EH (cell line): Measurements from ENCODE around the gene UIMC1.
"Not testable (repeated sequence)": the region's sequence is repeated elsewhere in the genome, so short reads cannot be mapped to it uniquely, and the experiment has no call there.

ENCODE experiments used
- DNase-seq: peaks from one replicate; pipeline ENCODE4 v3.0.0-alpha.2; 2015; ENCODE audit warnings: low read depth

UIMC1 gene

DNA sequence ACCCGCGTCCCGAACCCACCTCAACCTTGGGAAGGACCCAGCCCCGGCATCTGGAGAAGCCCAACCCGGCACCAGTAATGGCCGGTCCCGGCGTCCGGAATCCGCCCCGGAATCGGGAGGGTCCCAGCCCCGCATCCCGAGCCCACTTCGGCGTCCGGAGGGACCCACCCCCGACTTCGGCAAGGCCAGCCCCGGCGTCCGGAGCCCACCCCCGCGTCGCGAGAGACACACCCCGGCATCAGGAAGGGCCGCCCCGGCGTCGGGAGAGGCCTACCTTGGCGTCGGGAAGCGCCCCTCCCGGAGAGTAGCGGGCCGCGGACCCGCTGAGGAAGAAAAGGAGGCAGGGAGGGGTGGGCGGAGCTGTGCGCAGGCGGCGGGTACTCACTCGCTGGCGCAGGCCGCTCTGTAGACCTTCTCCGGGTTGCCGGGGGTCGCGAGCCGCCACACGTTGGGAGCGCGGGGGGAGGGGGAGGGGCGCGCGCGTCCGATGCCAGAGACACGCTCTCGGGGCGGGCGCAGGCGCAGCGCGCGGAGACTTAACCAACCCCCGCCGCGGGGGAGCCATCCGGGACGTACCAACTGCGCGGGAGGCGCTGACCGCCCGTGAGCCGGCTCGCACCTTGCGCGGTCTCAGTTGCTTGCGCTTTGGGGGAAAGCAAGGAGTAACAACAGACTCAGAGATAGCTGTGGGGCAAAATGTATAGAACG lies at the start of gene UIMC1:
Gene UIMC1 (minus strand): TSS at position 515 of the 708 bp plus-strand sequence. CDS start 24,164 bp downstream, outside the sequence.
- DNase-seq, result peak; percentile 87

DNA sequence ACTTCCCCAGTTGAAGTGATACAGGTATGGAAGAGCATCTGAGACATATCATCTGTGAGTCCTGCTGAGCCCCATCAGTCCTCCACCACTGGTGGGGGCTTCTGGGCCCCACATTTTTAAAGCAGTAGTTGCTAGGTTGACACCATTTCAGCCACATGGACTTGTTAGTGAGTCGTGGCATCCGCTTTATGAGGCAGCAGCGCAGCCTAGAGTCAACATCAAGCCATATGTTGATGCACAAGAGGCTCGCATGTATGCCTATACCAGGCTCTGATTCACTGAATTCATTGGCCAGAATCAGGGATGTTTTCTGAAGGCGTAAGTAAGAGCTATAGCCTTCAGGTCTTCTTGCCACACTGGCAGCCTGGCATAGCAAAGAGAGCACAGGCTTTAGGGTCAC lies 42.7 kb upstream of the UIMC1 start:
- no peak for DNase-seq

DNA sequence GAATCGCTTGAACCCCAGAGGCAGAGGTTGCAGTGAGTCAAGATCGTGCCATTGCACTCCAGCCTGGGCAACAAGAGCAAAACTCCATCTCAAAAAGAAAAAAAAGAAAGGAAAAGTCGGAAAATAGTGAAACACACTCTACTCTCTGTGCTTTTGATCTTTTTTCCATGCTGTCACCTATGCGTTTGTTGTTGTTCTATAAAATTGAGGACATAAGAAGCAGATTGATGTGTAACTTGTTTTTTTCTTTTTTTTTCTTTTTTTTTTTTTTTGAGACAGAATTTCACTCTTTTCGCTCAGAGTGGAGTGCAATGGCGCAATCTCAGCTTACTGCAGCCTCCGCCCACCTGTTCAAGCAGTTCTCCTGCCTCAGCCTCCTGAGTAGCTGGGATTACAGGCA lies 42.0 kb upstream of the UIMC1 start:
- DNase-seq, result not testable (repeated sequence)

DNA sequence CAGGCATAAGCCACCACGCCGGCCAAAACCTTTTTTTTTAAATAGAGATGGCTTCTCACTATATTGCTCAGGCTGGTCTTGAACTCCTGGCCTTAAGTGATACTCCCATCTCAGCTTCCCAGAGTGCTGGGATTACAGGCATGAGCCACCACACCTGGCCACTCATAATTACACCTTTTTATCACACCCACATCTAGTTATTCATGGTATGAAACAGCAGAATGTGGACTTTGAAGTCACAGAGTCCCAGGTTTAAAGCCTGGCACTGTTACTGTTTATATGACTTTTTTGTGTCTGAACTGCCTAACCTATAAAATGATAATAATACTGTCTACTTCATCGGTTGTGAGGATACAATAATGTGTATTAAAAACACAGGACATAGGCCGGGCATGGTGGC lies 39.1 kb upstream of the UIMC1 start:
- no peak for DNase-seq

DNA sequence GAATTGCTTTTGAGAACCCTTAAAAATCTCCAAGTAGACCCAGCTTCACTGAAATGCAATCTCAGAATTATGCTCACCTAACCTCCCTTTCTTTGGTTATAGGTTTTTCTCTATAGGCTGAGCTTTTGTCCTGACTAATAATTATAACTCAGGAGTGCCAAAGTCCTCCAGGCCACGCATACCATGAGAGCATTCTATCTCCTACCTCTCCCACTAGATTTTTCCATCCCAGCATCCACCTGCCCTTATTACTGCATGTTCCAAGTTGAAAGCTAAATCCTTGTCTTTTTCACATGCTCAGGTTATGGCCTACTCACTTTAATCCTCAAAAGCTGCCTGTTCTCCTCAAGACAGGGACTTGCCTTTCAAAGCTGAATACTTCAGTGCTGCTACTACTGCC lies 38.1 kb upstream of the UIMC1 start:
- no peak for DNase-seq

DNA sequence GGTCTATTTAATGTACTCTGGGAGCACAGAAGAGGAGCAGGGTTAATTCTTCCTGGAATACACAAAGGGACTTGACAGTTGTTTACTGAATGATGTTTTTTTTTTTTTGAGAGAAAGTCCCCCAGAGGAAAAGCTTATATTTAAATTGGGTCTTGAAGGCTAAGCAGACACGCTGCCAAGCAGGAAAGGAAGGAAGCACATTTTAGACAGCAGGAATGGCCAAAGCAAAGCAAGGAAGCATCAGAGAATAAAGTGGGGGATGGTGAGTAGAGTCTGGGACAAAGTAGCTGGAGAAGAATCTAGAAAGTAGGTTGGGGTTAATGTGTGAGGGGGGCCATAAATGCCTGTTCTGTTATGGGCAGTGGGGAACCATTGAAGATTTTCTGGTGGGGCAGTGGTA lies 37.4 kb upstream of the UIMC1 start:
- no peak for DNase-seq

DNA sequence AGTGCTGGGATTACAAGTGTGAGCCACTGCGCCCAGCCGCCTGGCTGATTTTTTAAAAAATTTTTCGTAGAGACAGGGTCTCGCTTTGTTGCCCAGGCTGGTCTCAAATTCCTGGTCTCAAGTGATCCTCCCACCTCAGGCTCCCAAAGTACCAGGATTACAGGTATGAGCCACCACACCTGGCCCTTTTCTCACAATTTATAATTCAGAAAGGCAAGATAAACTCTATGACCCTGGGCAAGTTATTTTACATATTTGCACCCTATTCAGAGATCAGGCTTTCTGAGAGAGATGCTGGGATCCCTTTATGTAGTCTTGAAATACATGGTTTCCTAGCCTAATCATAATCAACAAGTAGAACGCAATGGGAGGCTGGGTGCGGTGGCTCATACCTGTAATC lies 36.5 kb upstream of the UIMC1 start:
- no peak for DNase-seq

DNA sequence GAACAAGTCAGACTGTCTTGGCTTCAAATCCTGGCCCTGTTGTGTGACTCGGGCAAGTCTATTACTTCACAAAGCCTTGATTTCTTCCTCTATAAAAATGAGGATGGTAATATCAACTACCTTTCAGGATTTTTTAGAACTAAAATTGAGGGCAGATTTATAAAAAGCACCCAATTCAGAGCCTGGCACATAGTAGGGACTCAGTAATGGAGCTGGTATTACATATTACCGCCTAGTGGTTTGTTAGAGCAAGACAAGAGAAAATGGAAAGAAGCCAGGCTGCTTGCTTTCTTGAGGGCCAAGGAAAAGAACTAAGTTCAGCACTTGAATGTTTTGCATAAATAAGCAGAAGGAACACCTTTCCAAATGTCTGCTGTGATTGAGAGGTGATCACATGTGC lies 35.4 kb upstream of the UIMC1 start:
- no peak for DNase-seq

DNA sequence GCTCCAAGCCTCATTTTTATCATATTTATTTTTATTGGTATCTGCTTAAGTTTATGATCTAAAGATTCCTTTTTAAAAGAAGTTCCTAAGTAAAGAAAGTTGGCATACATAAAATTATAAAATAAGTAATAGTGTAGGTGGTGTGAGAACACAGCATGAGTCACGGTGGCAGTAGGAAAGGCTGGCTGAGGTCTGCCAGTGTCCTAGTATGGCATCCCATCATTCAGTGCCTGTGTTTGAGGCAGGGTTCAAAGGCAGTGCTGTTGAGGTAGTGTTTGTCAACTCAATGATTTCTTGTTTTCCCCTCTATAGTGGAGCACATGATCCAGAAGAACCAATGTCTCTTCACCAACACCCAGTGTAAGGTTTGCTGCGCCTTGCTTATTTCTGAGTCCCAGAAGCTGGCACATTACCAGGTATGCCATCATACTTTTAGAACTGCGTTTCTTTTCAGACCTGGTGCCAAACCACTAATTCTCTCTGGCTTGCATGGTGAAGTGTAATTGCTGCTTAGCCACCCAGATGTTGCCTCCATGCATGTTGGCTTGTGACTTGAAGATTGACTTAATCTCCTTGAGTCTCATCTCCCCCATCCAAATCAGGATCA lies 34.3 kb upstream of the UIMC1 start:
- DNase-seq, result peak; percentile 52

DNA sequence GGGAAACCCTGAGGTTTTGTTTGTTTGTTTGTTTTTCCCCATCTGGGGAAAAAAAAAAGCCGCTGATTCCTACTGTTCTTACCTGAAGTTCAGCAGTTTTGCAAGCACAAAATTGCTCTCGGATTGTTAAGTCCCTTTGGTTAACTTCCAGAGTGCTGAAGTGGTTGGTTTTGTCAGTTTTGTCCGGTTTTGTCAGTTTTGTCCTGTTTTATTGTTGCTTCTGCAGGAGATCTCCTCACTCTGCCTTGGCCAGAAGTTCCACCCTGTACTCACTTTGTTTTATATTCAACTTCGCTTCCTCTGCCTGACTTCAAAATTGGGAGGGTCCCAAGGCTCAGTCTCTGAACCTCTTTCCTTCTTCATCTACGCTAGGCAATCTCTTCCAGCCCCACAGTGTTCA lies 30.3 kb upstream of the UIMC1 start:
- DNase-seq, result no peak

DNA sequence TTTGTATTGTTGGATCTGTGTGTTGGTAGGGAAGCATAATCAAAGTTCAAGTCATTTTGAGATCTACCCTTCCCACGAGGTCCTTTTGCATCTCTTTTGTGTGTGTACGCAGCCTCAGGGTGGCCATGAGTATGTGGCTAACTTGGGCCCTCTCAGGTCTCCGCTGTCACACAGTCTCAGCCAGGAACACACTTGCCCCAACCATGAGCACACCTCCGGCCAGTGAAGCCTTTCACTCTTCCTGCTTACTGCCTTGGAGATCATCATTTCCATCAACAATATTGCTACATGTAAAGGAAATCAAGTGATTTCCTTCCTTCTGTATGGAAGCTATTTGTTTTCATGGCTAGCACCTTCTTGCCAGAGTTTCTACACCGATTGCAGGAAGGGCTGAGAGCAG lies 29.9 kb upstream of the UIMC1 start:
- DNase-seq, result no peak

DNA sequence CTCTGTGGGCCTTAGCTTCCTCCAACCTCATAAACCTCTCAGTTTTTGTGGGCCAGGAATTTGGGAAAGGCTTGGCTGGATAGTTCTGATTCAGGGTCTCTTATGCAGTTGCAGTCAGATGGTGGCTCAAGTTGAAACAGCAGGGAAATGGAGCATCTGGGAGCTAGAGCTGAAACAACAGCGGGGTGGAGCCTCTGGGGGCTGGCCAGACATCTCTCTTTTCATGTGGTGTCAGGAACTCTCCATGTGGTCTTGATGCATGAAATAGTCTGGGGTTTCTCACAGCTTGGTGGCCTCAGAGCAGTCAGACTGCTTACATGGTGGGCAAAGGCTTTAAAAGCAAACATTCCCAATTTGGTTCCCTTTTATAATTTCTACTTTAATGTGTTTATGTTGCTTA lies 29.4 kb upstream of the UIMC1 start:
- DNase-seq, result peak; percentile 21

DNA sequence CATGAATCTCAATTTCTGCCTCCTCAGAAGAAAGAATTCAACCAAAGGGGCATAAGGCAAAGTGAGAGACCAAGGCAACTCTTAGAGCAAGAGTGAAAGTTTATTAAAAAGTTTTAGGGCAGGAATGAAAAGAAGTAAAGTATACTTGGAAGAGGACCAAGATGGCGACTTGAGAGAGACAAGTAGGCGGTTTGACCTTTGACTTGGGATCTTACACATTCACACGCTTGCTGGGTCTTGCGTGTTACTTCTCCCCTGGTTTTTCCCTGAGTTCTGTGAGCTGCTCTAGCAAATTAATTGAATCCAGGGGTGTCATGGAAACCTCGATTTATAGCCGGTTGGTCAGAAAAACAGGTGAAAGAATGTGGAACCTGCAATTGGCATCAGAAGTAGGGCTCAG lies 22.9 kb upstream of the UIMC1 start:
- no peak for DNase-seq

DNA sequence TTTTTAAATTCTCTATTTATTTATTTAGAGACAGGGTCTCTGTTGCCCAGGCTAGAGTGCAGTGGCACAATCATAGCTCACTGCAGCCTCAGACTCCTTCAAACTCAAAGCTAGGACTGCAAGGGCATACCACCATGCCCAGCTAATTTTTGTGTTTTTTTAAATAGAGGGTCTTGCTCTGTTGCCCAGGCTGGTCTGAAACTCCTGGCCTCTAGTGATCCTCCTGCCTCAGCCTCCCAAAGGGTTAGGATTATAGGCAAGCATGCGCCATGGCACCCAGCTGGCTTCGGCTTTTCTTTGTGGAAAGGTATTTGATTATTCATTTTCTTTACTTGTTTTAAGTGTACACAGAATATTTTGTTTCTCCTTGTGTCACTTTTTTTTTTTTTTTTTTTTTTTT lies 21.1 kb upstream of the UIMC1 start:
- no peak for DNase-seq

DNA sequence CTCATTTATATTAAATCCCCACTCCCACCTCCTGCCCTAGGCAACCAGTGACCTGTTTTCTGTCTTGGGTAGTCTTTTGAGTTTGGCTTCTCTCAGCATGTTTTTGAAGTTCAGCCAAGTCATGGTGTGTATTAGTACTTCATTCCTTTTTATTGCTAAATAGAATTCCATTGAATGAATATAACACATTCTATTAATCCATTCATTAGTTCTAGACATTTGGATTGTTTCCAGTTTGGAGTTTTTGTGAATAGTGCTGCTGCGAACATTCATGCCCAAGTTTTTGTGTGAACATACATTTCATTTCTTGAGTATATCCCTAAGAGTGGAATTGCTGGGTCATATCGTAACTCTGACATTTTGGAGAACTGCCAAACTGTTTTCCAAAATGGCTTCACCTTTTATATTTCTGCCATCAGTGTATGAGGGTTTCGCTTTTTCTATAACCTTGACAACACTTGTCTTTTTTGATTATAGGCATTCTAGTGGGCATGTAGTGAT lies 18.6 kb upstream of the UIMC1 start:
- DNase-seq, result peak; percentile 37

DNA sequence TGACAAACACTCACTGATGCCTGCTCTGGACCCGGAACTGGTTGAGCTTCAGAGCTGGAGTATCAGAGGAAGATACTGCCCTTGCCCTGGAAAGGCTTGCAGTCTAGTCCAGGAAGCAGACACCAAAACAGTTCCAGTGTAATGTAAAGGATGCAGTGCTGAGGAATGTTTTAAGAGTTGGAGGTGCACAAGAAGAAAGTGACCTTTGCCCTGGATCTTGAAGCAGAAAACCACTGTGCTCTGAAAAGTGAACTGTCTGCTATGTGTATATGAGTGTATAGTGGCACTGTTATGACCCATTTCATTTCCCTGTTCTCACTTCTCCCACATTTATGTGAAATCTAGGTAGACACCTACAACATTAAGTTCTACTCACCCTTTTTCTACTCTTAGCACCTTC lies 18.0 kb upstream of the UIMC1 start:
- DNase-seq, result no peak

DNA sequence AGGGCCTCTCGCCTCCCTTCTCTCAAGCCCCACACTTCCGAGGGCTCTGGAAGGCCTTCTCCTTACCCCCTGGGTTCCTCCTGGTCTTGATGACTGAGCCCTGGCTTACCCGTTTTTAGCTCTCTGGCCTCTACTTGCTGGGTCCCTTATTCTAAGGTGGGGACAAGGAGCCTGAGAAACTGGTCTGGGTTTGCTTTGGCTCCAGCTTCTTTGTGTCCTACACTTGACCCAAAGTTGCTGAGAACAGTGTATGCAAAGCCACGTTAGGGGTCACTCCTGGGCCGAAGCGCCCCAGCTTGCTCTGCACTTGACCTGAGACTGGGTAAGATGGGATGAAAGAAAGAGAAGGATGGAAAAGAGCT lies 16.7 kb upstream of the UIMC1 start:
- DNase-seq, result peak; percentile 24

DNA sequence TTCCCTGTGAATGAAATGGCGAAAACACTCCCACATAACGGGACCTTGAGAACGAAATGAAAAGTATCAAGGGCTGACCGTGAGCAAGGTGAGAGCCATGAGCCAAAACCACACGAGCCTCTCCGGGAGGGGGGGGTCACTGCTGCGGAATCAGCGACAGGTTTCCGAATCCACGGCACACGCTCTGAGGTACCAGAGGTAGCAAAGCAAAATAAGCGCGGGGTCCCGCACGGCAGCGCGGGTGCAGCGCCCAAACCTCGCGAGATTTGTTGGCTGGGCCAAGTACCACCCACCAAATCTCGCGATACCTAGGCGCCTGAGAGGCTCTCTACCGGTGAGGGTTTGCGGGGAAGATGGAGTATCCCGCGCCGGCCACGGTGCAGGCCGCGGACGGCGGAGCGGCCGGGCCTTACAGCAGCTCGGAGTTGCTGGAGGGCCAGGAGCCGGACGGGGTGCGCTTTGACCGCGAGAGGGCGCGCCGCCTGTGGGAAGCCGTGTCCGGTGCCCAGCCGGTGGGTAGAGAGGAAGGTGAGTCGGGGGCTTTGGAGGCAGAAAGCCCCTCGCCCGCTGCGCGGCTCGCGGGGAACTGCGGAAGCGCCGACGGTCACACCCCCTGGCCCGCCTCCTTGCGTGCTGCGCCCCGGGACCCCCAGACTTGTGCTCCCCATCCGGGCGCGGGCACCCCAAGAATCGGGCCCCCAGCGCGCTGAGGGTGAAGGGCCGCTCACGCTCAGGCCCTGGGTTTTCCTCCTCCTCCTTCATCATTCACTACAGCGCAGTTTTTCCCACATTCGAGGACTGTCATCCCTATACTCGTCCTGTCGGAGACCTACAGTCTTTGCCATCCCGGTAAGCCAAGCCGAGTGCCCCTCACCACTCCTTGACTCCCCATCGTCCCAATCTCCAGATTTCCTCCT lies 16.1 kb upstream of the UIMC1 start, which contains the start of gene ZNF346:
Gene ZNF346 (plus strand): TSS at position 311 of the 917 bp plus-strand sequence. CDS start 43 bp downstream, at position 354.
- peak; percentile 93 for DNase-seq

DNA sequence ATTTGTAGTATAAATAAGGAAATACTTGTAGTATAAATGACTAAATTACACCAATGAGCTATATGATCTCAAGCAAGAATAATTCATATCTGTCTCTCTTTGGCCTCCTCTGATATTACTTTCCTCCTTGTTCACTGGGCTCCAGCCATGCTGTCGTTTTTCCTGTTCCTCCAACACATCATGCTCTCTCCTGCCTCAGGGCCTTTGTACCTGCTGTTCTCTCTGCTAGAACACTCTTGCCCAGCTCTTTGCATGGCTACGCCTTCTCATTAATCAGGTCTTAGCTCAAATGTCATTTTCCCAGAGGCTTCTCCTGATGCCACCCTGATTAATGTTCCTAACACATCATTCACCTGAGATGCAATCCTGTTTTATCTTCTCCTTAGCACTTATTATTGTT lies 13.5 kb upstream of the UIMC1 start:
- DNase-seq, result no peak

DNA sequence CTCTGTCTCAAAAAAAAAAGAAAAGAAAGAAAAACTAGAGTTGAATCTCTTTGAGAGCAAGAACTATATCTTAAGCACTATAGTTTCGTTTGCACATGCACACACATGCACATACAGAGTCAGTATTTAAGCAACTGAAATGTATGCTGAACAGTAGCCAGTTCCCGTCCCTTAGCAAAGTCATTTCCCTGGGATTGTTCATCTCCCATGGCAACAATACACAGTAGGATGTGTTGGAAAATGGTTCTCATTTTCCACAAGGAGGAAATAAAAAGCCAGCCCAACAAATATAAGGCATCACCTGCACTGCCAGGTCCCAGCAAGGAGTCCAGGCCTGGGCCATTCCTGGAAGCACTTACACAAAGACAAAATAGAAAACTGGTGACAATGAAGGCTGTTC lies 11.8 kb upstream of the UIMC1 start:
- no peak for DNase-seq

DNA sequence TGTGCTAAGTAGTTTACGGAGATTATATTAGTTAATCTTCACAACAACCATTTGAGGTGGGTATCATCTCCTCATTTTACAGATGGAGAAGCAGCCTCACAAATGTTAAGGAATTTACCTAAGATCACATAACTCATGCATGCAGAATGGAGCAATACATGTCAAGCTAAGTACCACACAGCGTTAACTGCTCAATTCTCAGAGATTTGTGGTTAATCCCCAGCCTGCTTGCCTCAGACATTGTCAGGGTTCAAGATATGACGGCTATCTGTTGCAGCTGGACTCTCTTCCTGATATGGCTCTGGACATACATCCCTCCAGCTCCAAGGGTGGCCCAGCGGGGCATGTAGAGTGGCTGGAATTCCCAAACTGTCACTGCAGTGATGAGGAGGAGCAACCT lies 8.6 kb upstream of the UIMC1 start:
- no peak for DNase-seq

DNA sequence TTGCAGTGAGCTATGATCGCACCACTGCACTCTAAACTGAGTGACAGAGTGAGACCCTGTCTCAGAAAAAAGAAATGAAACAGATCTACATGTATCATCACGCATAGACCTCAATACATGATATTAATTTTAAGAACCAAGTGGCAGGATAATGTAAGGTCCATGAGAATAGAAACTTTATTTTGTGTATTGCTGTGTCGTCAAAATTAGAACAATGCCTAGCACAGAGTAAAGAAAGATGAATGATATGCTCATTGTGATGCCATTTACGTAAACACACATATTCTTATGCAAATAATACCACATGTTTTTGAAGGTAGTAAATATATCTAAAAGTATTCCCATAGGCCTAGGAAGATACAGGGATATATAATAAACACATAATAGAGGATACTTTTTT lies 3.6 kb upstream of the UIMC1 start:
- no peak for DNase-seq

DNA sequence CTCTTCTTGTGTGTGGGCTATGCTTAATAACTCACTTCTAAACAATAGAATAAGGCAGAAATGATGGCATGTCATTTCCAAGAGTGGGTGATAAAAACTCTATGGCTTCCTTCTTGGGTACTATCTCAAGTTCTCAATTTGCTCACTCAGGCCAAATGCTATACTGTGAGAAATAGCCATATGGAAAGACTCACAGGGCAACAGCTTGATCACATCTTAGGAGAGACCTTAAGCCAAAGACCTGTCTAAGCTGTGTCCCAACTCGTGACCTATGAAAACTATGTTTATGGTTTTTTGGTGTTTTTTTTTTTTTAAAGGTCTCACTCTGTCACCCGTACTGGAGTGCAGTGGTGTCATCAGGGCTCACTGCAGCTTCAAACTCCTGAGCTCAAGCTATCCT lies 2.1 kb upstream of the UIMC1 start:
- DNase-seq, result no peak
